ENCODE measurements around the gene TEKT2. TPM values are rescaled to one million over a fixed set of nuclear protein-coding genes. Genes with fewer than 3 reads are reported as not detected.
A peak's percentile ranks its signal among the peaks of the same experiment; 100 is the strongest.

TEKT2 gene
- total RNA-seq, 8 experiments from 2014 or later: 0.49 to 23.8 (median 9.1) TPM; not detected in 1

GRCh38 chr1:36128126-36128904 lies 44.4 kb downstream of the TEKT2 start:
- 82 to 94% (median 86%) methylated on average over 2 to 8 of the region's 11 CpGs; no CpG with 5 or more reads in 4 of the 10 experiments for WGBS, 10 experiments
- H3K4me3 ChIP-seq: no peak overlapping the region
- no peak for ATAC-seq (replicated peaks in 6 of 8)
- H3K4me1 ChIP-seq (replicated peaks in 1 of 2): peaks cover under 1 to 12% of the 10 kb centered on the region in 2 donors
- H3K27ac ChIP-seq: no peak overlapping the region
- in situ Hi-C loops (cut with MboI; ENCODE audit: low pct_unique_long_range_greater_than_20kb in 2 of 9, low sequenced_read_pairs in 9 of 9, unreplicated experiment in 9 of 9): no loop called here

- Histone ChIP-seq H3K4me1 (replicated peaks in 1 of 2) (peaks cover 0 to 15% of the 10 kb centered on the region in 2 donors), H3K27ac (no peak overlapping the region), H3K4me3 (no peak overlapping the region)
- in situ Hi-C loops (cut with MboI; ENCODE audit: low pct_unique_long_range_greater_than_20kb in 2 of 9, low sequenced_read_pairs in 9 of 9, unreplicated experiment in 9 of 9): no loop called here
- 87 to 100% (median 93%) methylated on average over 1 to 3 of the region's 3 CpGs; no CpG with 5 or more reads in 4 of the 10 experiments for WGBS, 10 experiments
- ATAC-seq (replicated peaks in 6 of 8): no peak
Observed at GRCh38 chr1:36128905-36129206, 45.0 kb downstream of the TEKT2 start.

GRCh38 chr1:36132029-36132428 lies 48.1 kb downstream of the TEKT2 start:
- ATAC-seq (replicated peaks in 6 of 8): no peak
- in situ Hi-C loops (cut with MboI; ENCODE audit: low pct_unique_long_range_greater_than_20kb in 2 of 9, low sequenced_read_pairs in 9 of 9, unreplicated experiment in 9 of 9): no loop called here
- Histone ChIP-seq H3K27ac (no peak overlapping the region), H3K4me3 (no peak overlapping the region), H3K4me1 (replicated peaks in 1 of 2) (peaks cover 0 to 5% of the 10 kb centered on the region in 2 donors)
- 43 to 94% (median 84%) methylated on average over 1 to 3 of the region's 3 CpGs; no CpG with 5 or more reads in 4 of the 10 experiments for WGBS, 10 experiments

GRCh38 chr1:36133484-36133883 lies 49.6 kb downstream of the TEKT2 start:
- ATAC-seq (replicated peaks in 6 of 8): peak in 7 of 8 experiments; percentile 2 to 85 (median 44)
- in situ Hi-C loops (cut with MboI; ENCODE audit: low pct_unique_long_range_greater_than_20kb in 2 of 9, low sequenced_read_pairs in 9 of 9, unreplicated experiment in 9 of 9): no loop called here
- 13 to 93% (median 83%) methylated on average over 1 to 3 of the region's 3 CpGs; no CpG with 5 or more reads in 3 of the 10 experiments for WGBS, 10 experiments
- peaks cover 0 to 5% of the 10 kb centered on the region in 2 donors for H3K4me1 ChIP-seq (replicated peaks in 1 of 2)
- no peak overlapping the region for H3K27ac ChIP-seq
- H3K4me3 ChIP-seq: no peak overlapping the region

- peak in 3 of 8 experiments; percentile 3 to 18 (median 5) for ATAC-seq (replicated peaks in 6 of 8)
- H3K4me1 ChIP-seq (replicated peaks in 1 of 2): peaks cover 0 to 5% of the 10 kb centered on the region in 2 donors
- H3K27ac ChIP-seq: no peak overlapping the region
- in situ Hi-C loops (cut with MboI; ENCODE audit: low pct_unique_long_range_greater_than_20kb in 2 of 9, low sequenced_read_pairs in 9 of 9, unreplicated experiment in 9 of 9): no loop called here
- H3K4me3 ChIP-seq: no peak overlapping the region
- 22 to 100% (median 72%) methylated on average over 1 to 3 of the region's 6 CpGs; no CpG with 5 or more reads in 5 of the 10 experiments for WGBS, 10 experiments
Observed at GRCh38 chr1:36134031-36134430, 50.1 kb downstream of the TEKT2 start.

- Histone ChIP-seq H3K27ac (no peak overlapping the region), H3K4me3 (no peak overlapping the region), H3K4me1 (replicated peaks in 1 of 2) (peaks cover 0 to 5% of the 10 kb centered on the region in 2 donors)
- in situ Hi-C loops (cut with MboI; ENCODE audit: low pct_unique_long_range_greater_than_20kb in 2 of 9, low sequenced_read_pairs in 9 of 9, unreplicated experiment in 9 of 9): no loop called here
- WGBS, 10 experiments: 20 to 94% (median 61%) methylated on average over 1 to 7 of the region's 7 CpGs; no CpG with 5 or more reads in 2 of the 10 experiments
- peak; percentile 55 to 88 (median 76) for ATAC-seq (replicated peaks in 6 of 8)
Observed at GRCh38 chr1:36134505-36135329, 50.8 kb downstream of the TEKT2 start.

GRCh38 chr1:36135330-36135667 lies 51.4 kb downstream of the TEKT2 start:
- no peak for ATAC-seq (replicated peaks in 6 of 8)
- H3K4me1 ChIP-seq (replicated peaks in 1 of 2): peaks cover 0 to 5% of the 10 kb centered on the region in 2 donors
- WGBS, 10 experiments: 44 to 98% (median 79%) methylated on average over 2 to 6 of the region's 6 CpGs; no CpG with 5 or more reads in 2 of the 10 experiments
- no peak overlapping the region for H3K27ac ChIP-seq
- in situ Hi-C loops (cut with MboI; ENCODE audit: low pct_unique_long_range_greater_than_20kb in 2 of 9, low sequenced_read_pairs in 9 of 9, unreplicated experiment in 9 of 9): no loop called here
- no peak overlapping the region for H3K4me3 ChIP-seq

GRCh38 chr1:36135796-36136195 lies 51.9 kb downstream of the TEKT2 start:
- in situ Hi-C loops (cut with MboI; ENCODE audit: low pct_unique_long_range_greater_than_20kb in 2 of 9, low sequenced_read_pairs in 9 of 9, unreplicated experiment in 9 of 9): no loop called here
- no peak overlapping the region for H3K27ac ChIP-seq
- no peak for ATAC-seq (replicated peaks in 6 of 8)
- H3K4me3 ChIP-seq: no peak overlapping the region
- H3K4me1 ChIP-seq (replicated peaks in 1 of 2): peaks cover 0 to 5% of the 10 kb centered on the region in 2 donors

- H3K27ac ChIP-seq: no peak overlapping the region
Observed at GRCh38 chr1:36136535-36136934, 52.6 kb downstream of the TEKT2 start.

GRCh38 chr1:36137226-36137625 lies 53.3 kb downstream of the TEKT2 start:
- Histone ChIP-seq H3K27ac (no peak overlapping the region), H3K4me3 (no peak overlapping the region), H3K4me1 (replicated peaks in 1 of 2) (peaks cover 0 to 5% of the 10 kb centered on the region in 2 donors)
- 50 to 100% (median 95%) methylated on average over 1 to 5 of the region's 5 CpGs; no CpG with 5 or more reads in 5 of the 10 experiments for WGBS, 10 experiments
- ATAC-seq (replicated peaks in 6 of 8): no peak
- in situ Hi-C loops (cut with MboI; ENCODE audit: low pct_unique_long_range_greater_than_20kb in 2 of 9, low sequenced_read_pairs in 9 of 9, unreplicated experiment in 9 of 9): no loop called here

More at GRCh38 chr1:36136535-36136934, 52.6 kb downstream of the TEKT2 start:
- in situ Hi-C loops (cut with MboI; ENCODE audit: low pct_unique_long_range_greater_than_20kb in 2 of 9, low sequenced_read_pairs in 9 of 9, unreplicated experiment in 9 of 9): no loop called here
- peaks cover 0 to 5% of the 10 kb centered on the region in 2 donors for H3K4me1 ChIP-seq (replicated peaks in 1 of 2)
- H3K4me3 ChIP-seq: no peak overlapping the region
- ATAC-seq (replicated peaks in 6 of 8): peak in 3 of 8 experiments; percentile 11 to 62 (median 39)
- 50 to 100% methylated on average over 1 of the region's 1 CpG; no CpG with 5 or more reads in 8 of the 10 experiments for WGBS, 10 experiments

GRCh38 chr1:36137776-36138175 lies 53.9 kb downstream of the TEKT2 start:
- ATAC-seq (replicated peaks in 6 of 8): no peak
- Histone ChIP-seq H3K4me1 (replicated peaks in 1 of 2) (peaks cover 0 to 5% of the 10 kb centered on the region in 2 donors), H3K4me3 (no peak overlapping the region), H3K27ac (no peak overlapping the region)
- in situ Hi-C loops (cut with MboI; ENCODE audit: low pct_unique_long_range_greater_than_20kb in 2 of 9, low sequenced_read_pairs in 9 of 9, unreplicated experiment in 9 of 9): no loop called here
- 68 to 100% (median 94%) methylated on average over 1 to 3 of the region's 3 CpGs; no CpG with 5 or more reads in 1 of the 10 experiments for WGBS, 10 experiments

Data from motor neuron (in vitro differentiated cells).